Calu3 (cell line): ENCODE measurements around the gene PTPRN2. TPM values are rescaled to one million over a fixed set of nuclear protein-coding genes. Genes with fewer than 3 reads are reported as not detected.

Source experiments
- BruUV-seq: library from RNA; stranded (reverse); fragments of 400-500 nt; replicated peaks from 2 replicates; lab custom pipeline; 2021; lab: Mats Ljungman, UMichigan
- CTCF ChIA-PET: fragments of 300-600 bp; sonication (Branson Sonifier 250); formaldehyde crosslinking; loops from one replicate; lab custom pipeline; 2022; ENCODE audit warnings: antibody characterized with exemption; lab: Charles Lee
- DNase-seq: peaks from one replicate; pipeline ENCODE4 v3.0.0; 2022
- H3K27ac Mint-ChIP-seq: one replicate; pipeline ENCODE4 v1.8.0; 2022; ENCODE audit warnings: mixed read lengths; ENCODE audit not compliant: unreplicated experiment
- H3K27me3 Mint-ChIP-seq: one replicate; pipeline ENCODE4 v1.8.0; 2022; ENCODE audit warnings: mixed read lengths; ENCODE audit not compliant: unreplicated experiment
- H3K36me3 Mint-ChIP-seq: one replicate; pipeline ENCODE4 v1.8.0; 2022; ENCODE audit warnings: mild to moderate bottlenecking, moderate library complexity, mixed read lengths; ENCODE audit not compliant: insufficient read depth, unreplicated experiment
- H3K4me1 Mint-ChIP-seq: one replicate; pipeline ENCODE4 v1.8.0; 2022; ENCODE audit warnings: mild to moderate bottlenecking, low read depth, mixed read lengths; ENCODE audit not compliant: unreplicated experiment
- H3K4me3 Mint-ChIP-seq: one replicate; pipeline ENCODE4 v1.8.0; 2022; ENCODE audit warnings: mild to moderate bottlenecking, low read depth, moderate library complexity, mixed read lengths; ENCODE audit not compliant: unreplicated experiment
- H3K9me3 Mint-ChIP-seq: one replicate; pipeline ENCODE4 v1.8.0; 2022; ENCODE audit warnings: low read depth, mixed read lengths; ENCODE audit not compliant: unreplicated experiment
- intact Hi-C: fragments of 100-400 bp; cut with micrococcal nuclease; formaldehyde crosslinking; loops from one replicate; pipeline ENCODE4 v1.10.0; 2022; ENCODE audit not compliant: unreplicated experiment
- total RNA-seq: library from RNA; stranded (reverse); gene quantifications from 2 replicates; pipeline ENCODE4 v1.2.3, GENCODE V29; 2022
- TF ChIP-seq, protein P1 (sequence below): fragments of 200-600 bp; IDR thresholded peaks from one replicate; pipeline ENCODE4 v1.8.0; 2022; ENCODE audit warnings: antibody characterized with exemption; ENCODE audit not compliant: unreplicated experiment

Gene PTPRN2
- total RNA-seq, 1 experiment from 2014 or later, result 2.0 TPM

DNA sequence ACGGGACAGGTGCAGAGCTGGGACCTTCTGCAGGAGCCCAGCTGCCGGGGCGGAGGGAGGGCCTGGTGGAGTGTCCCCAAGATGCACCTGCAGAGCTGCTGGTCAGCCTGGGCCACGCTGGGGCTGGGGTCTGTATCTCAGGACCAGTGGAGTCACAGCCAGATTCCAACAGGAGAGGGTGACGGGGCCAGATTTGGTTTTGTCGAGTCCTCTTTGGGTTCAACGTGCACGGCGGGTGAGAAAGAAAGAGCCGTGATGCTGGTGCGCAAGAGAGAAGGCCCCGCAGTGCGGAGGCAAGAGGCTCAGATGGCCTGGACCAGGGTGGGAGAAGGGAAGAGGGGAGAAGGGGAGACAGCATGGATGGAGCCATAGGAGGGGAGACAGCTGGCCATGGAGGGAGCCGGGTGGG, 462.9 kb downstream of the PTPRN2 start:
- no peak for DNase-seq
- Mint-ChIP-seq H3K9me3 (peaks cover 14% of the 10 kb centered on the region), H3K27ac (no peak overlapping the region), H3K4me3 (no peak overlapping the region), H3K4me1 (no peaks in the 10 kb centered on the region), H3K27me3 (no peaks in the 10 kb centered on the region), H3K36me3 (no peaks in the 10 kb centered on the region)
- intact Hi-C loops, result no loop called here
- no TSS peak for BruUV-seq
- TF ChIP-seq, protein P1, sequence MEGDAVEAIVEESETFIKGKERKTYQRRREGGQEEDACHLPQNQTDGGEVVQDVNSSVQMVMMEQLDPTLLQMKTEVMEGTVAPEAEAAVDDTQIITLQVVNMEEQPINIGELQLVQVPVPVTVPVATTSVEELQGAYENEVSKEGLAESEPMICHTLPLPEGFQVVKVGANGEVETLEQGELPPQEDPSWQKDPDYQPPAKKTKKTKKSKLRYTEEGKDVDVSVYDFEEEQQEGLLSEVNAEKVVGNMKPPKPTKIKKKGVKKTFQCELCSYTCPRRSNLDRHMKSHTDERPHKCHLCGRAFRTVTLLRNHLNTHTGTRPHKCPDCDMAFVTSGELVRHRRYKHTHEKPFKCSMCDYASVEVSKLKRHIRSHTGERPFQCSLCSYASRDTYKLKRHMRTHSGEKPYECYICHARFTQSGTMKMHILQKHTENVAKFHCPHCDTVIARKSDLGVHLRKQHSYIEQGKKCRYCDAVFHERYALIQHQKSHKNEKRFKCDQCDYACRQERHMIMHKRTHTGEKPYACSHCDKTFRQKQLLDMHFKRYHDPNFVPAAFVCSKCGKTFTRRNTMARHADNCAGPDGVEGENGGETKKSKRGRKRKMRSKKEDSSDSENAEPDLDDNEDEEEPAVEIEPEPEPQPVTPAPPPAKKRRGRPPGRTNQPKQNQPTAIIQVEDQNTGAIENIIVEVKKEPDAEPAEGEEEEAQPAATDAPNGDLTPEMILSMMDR, result no peak
- CTCF ChIA-PET, result no interaction called here

DNA sequence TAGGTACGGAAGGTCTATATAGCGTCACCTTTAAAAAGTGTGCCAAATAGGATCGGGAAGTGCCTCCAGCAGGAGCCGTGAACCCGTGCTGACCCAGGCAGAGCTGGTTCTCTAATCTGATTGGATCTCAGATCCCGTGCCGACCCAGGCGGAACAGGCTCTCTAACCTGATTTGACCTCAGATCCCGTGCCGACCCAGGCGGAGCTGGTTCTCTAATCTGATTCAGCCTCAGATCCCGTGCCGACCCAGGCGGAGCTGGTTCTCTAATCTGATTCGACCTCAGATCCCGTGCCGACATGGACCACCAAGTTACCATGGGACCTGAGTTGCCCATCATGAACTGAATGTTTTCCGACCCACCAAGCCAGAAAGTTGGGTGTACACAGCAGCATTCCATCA, 463.9 kb downstream of the PTPRN2 start:
- TF ChIP-seq, protein P1, result no peak
- Mint-ChIP-seq H3K4me3 (no peak overlapping the region), H3K27me3 (no peaks in the 10 kb centered on the region), H3K36me3 (no peaks in the 10 kb centered on the region), H3K27ac (no peak overlapping the region), H3K4me1 (no peaks in the 10 kb centered on the region), H3K9me3 (peaks cover 19% of the 10 kb centered on the region)
- CTCF ChIA-PET, result no interaction called here
- no TSS peak for BruUV-seq
- intact Hi-C loops, result no loop called here
- no peak for DNase-seq

DNA sequence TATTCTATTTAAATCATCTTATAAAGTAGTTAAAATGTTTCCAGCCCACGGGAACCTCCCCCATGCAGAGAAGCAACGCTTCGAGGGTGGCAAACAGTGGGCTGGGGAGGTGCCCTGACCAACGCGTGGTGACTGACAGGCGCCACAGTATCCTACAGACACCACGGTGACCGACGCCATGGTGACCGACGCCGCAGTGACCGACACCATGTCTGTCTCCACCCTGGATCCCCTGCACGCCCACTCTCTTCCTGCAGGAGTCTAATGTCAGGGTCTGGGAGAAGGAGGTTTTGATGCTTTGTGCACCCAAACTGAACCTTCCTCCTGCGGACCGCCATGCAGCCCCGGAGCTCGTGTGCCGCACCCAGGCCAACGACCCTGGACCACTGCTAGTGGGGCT, 464.4 kb downstream of the PTPRN2 start:
- Mint-ChIP-seq H3K9me3 (peaks cover 19% of the 10 kb centered on the region), H3K4me3 (no peak overlapping the region), H3K27ac (no peak overlapping the region), H3K4me1 (no peaks in the 10 kb centered on the region), H3K36me3 (no peaks in the 10 kb centered on the region), H3K27me3 (no peaks in the 10 kb centered on the region)
- no peak for DNase-seq
- TF ChIP-seq, protein P1, result no peak
- intact Hi-C loops, result no loop called here
- no TSS peak for BruUV-seq
- CTCF ChIA-PET, result no interaction called here

DNA sequence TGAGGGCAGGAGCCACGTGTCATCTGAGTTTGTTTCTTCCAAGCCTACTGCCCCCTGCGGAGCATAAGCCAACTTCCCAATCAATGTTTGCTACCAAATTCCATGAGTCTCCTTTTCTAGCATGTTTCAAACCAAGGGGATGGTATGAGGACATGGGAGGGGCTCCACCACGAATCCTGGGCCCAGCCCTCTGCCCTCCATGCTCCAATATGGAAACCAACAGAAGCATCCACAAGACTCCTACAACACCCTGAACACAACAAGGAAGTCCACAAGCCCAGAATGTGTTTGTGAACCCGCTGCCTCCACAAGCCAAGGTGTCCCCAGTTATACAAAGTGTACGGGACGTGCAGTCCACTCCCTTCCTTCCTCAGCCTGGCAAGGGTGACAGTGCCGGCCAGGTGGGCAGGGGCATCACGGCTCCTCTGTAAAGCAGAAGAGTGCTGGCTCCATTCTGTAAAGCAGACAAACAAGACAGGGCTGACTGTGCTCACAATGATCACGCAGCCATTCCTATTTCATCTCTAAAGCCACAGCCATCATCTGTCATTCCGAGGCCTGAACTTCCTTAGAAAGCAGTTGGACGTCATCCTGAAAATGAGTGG, 466.1 kb downstream of the PTPRN2 start:
- BruUV-seq, result no TSS peak
- H3K9me3 Mint-ChIP-seq, result peaks cover 28% of the 10 kb centered on the region
- intact Hi-C loops, result no loop called here
- CTCF ChIA-PET, result no interaction called here
- H3K27ac Mint-ChIP-seq, result no peak overlapping the region
- no peak overlapping the region for H3K4me3 Mint-ChIP-seq
- DNase-seq, result no peak
- no peaks in the 10 kb centered on the region for H3K4me1 Mint-ChIP-seq
- H3K27me3 Mint-ChIP-seq, result no peaks in the 10 kb centered on the region
- TF ChIP-seq, protein P1, result no peak
- no peaks in the 10 kb centered on the region for H3K36me3 Mint-ChIP-seq
